ENCODE results near the gene SCN7A. TPM values are rescaled to one million over a fixed set of nuclear protein-coding genes. Genes with fewer than 3 reads are reported as not detected.

The SCN7A gene
- total and polyA plus RNA-seq, 3 donors from 2014 or later, result 3.3 to 13.8 (median 8.7) TPM

DNA sequence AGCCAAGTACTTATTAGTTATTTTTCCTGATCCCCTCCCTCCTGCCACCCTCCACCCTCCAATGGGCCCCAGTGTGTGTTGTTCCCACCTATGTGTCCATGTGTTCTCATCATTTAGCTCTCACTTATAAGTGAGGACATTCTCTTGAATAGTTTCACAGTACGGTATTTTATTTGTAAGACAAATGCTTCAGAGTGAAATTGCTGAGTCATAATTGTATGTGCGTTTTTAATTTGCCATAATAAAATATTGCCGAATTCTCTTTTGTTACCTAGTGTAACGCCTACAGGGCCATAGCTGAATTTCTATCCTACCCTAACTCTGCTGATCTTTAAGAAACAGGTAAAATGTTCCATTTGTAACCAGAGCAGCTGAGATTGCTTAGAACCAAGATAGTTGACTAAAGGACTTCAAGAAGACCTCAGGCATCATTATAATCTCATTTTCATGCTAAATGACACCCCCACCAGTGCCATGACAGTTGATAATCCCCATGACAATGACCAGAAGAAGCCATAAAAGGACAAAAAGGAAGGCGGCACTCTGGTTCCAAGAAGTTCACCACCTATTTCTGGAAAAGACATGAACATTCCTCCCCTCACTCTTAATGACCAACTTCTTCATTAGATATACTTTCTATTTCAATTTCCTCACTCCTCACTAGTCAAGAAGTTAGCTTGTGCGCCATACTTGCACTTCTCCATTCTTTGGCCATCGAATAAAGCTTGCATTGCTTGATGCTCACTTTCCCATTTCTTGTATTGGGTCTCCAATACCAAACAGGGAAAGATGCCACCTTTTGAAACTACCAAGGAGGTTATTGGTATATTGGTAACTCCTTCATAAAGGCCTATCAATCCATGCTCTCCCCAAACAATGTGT is 136.7 kb downstream of the SCN7A start:
- intact Hi-C loops (cut with DNase I; ENCODE audit: low total_unique reads), result no loop called here
- Histone ChIP-seq H3K4me3 (no peak overlapping the region), H3K27me3 (no peaks in the 10 kb centered on the region), H3K27ac (no peak overlapping the region), H3K4me1 (no peaks in the 10 kb centered on the region), H3K9me3 (no peaks in the 10 kb centered on the region), H3K36me3 (ENCODE audit: low read depth, missing control alignments) (no peaks in the 10 kb centered on the region)
- 78 to 85% methylated on average over 7 of the region's 7 CpGs for WGBS, 2 donors
- TF ChIP-seq, protein P1, sequence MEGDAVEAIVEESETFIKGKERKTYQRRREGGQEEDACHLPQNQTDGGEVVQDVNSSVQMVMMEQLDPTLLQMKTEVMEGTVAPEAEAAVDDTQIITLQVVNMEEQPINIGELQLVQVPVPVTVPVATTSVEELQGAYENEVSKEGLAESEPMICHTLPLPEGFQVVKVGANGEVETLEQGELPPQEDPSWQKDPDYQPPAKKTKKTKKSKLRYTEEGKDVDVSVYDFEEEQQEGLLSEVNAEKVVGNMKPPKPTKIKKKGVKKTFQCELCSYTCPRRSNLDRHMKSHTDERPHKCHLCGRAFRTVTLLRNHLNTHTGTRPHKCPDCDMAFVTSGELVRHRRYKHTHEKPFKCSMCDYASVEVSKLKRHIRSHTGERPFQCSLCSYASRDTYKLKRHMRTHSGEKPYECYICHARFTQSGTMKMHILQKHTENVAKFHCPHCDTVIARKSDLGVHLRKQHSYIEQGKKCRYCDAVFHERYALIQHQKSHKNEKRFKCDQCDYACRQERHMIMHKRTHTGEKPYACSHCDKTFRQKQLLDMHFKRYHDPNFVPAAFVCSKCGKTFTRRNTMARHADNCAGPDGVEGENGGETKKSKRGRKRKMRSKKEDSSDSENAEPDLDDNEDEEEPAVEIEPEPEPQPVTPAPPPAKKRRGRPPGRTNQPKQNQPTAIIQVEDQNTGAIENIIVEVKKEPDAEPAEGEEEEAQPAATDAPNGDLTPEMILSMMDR (IDR thresholded peaks at IDR 0.05), result no peak
- no peak for TF ChIP-seq POLR2A (IDR thresholded peaks at IDR 0.05)
- DNase-seq, result no peak

Other genes with a start within 250 kb of the SCN7A start
- 100 to 1,000 TPM in 1 of 2 donors, 10 to 100 TPM in 1; 85.7 to 117 TPM for gene SCN9A, start 118.3 kb downstream of the SCN7A start, total RNA-seq
- gene SCN9A, start 118.3 kb downstream of the SCN7A start, polyA plus RNA-seq (ENCODE audit: insufficient read depth, low read depth, low replicate concordance), result 7.3 TPM

Data from testis (tissue), 3 donors.